ENCODE data around the gene HBM. TPM values are rescaled to one million over a fixed set of nuclear protein-coding genes. Genes with fewer than 3 reads are reported as not detected.
"Not testable (repeated sequence)": the region's sequence is repeated elsewhere in the genome, so short reads cannot be mapped to it uniquely, and the experiment has no call there.

The HBM gene
- total RNA-seq, 1 donor from 2014 or later: not detected

- H3K4me3 Mint-ChIP-seq (ENCODE audit: unreplicated experiment): no peak overlapping the region
- H3K9me3 Mint-ChIP-seq (ENCODE audit: unreplicated experiment): no peaks in the 10 kb centered on the region
- no peak overlapping the region for H3K27ac Mint-ChIP-seq (ENCODE audit: unreplicated experiment)
- H3K27me3 Mint-ChIP-seq (ENCODE audit: unreplicated experiment): peaks cover 7% of the 10 kb centered on the region
- DNase-seq (ENCODE audit: extremely low spot score, unreplicated experiment): no peak
- TF ChIP-seq CTCF (IDR thresholded peaks at IDR 0.05): no peak
- H3K36me3 Mint-ChIP-seq (ENCODE audit: unreplicated experiment): no peaks in the 10 kb centered on the region
- peaks cover 16% of the 10 kb centered on the region for H3K4me1 Mint-ChIP-seq (ENCODE audit: unreplicated experiment)
Measured at GRCh38 chr16:144797-145252, 21.0 kb upstream of the HBM start.

- Mint-ChIP-seq H3K9me3 (ENCODE audit: unreplicated experiment) (no peaks in the 10 kb centered on the region), H3K4me1 (ENCODE audit: unreplicated experiment) (peaks cover 16% of the 10 kb centered on the region), H3K27ac (ENCODE audit: unreplicated experiment) (no peak overlapping the region), H3K4me3 (ENCODE audit: unreplicated experiment) (no peak overlapping the region), H3K27me3 (ENCODE audit: unreplicated experiment) (peaks cover 10% of the 10 kb centered on the region), H3K36me3 (ENCODE audit: unreplicated experiment) (no peaks in the 10 kb centered on the region)
- DNase-seq (ENCODE audit: extremely low spot score, unreplicated experiment): no peak
- TF ChIP-seq CTCF (IDR thresholded peaks at IDR 0.05): no peak
Measured at GRCh38 chr16:146646-147045, 19.1 kb upstream of the HBM start.

GRCh38 chr16:149024-149660 is 16.6 kb upstream of the HBM start:
- Mint-ChIP-seq H3K36me3 (ENCODE audit: unreplicated experiment) (no peaks in the 10 kb centered on the region), H3K27ac (ENCODE audit: unreplicated experiment) (peak overlapping the region; percentile 0), H3K9me3 (ENCODE audit: unreplicated experiment) (no peaks in the 10 kb centered on the region), H3K4me3 (ENCODE audit: unreplicated experiment) (no peak overlapping the region), H3K27me3 (ENCODE audit: unreplicated experiment) (peaks cover 7% of the 10 kb centered on the region), H3K4me1 (ENCODE audit: unreplicated experiment) (peaks cover 16% of the 10 kb centered on the region)
- no peak for TF ChIP-seq CTCF (IDR thresholded peaks at IDR 0.05)
- no peak for DNase-seq (ENCODE audit: extremely low spot score, unreplicated experiment)

- no peak within 1 kb of the TSS for H3K27ac Mint-ChIP-seq (ENCODE audit: unreplicated experiment)
- H3K27me3 Mint-ChIP-seq (ENCODE audit: unreplicated experiment): peaks cover 10% of the 10 kb centered on the region
- peaks cover 21% of the 10 kb centered on the region for H3K4me1 Mint-ChIP-seq (ENCODE audit: unreplicated experiment)
- no peak for TF ChIP-seq CTCF (IDR thresholded peaks at IDR 0.05)
- no peaks in the 10 kb centered on the region for H3K36me3 Mint-ChIP-seq (ENCODE audit: unreplicated experiment)
- no peak for DNase-seq (ENCODE audit: extremely low spot score, unreplicated experiment)
- H3K4me3 Mint-ChIP-seq (ENCODE audit: unreplicated experiment): no peak within 1 kb of the TSS
- no peaks in the 10 kb centered on the region for H3K9me3 Mint-ChIP-seq (ENCODE audit: unreplicated experiment)
Measured at GRCh38 chr16:152141-153128, 13.3 kb upstream of the HBM start, which contains the start of gene HBZ. Gene HBZ (plus strand): TSS chr16:152644. CDS start chr16:152910, 266 bp downstream.

- not testable (repeated sequence) for H3K4me3 Mint-ChIP-seq (ENCODE audit: unreplicated experiment); H3K36me3 Mint-ChIP-seq (ENCODE audit: unreplicated experiment); H3K27ac Mint-ChIP-seq (ENCODE audit: unreplicated experiment); H3K9me3 Mint-ChIP-seq (ENCODE audit: unreplicated experiment); DNase-seq (ENCODE audit: extremely low spot score, unreplicated experiment)
- Mint-ChIP-seq H3K4me1 (ENCODE audit: unreplicated experiment) (peaks cover 21% of the 10 kb centered on the region), H3K27me3 (ENCODE audit: unreplicated experiment) (peaks cover 17% of the 10 kb centered on the region)
Measured at GRCh38 chr16:153129-153521, 12.7 kb upstream of the HBM start.

- not testable (repeated sequence) for H3K9me3 Mint-ChIP-seq (ENCODE audit: unreplicated experiment); H3K27ac Mint-ChIP-seq (ENCODE audit: unreplicated experiment); H3K36me3 Mint-ChIP-seq (ENCODE audit: unreplicated experiment); H3K4me3 Mint-ChIP-seq (ENCODE audit: unreplicated experiment); DNase-seq (ENCODE audit: extremely low spot score, unreplicated experiment)
- Mint-ChIP-seq H3K4me1 (ENCODE audit: unreplicated experiment) (peaks cover 16% of the 10 kb centered on the region), H3K27me3 (ENCODE audit: unreplicated experiment) (peaks cover 20% of the 10 kb centered on the region)
Measured at GRCh38 chr16:153550-154216, 12.1 kb upstream of the HBM start.

Measured in osteocyte (in vitro differentiated cells).